GM12865 (cell line): Measurements from ENCODE around the gene TEX10.

Experiments
- DNase-seq: peaks from one replicate; pipeline ENCODE4 v3.0.0; 2010; ENCODE audit warnings: low read depth
- H3K4me3 ChIP-seq: 2 replicates; pipeline ENCODE4 v1.5.1; 2011; ENCODE audit warnings: mild to moderate bottlenecking, low read depth, low read length, control low read depth
- TF ChIP-seq, protein P1 (sequence below): IDR thresholded peaks from 2 replicates; pipeline ENCODE4 v1.5.1; 2011; ENCODE audit warnings: low read length, control low read depth, low read depth, inconsistent platforms; ENCODE audit not compliant: insufficient read depth; ENCODE audit errors: missing control alignments

The TEX10 gene

GRCh38 chr9:100317706-100318105, 35.0 kb downstream of the TEX10 start:
- no peak for DNase-seq
- no peak overlapping the region for H3K4me3 ChIP-seq
- TF ChIP-seq, protein P1, sequence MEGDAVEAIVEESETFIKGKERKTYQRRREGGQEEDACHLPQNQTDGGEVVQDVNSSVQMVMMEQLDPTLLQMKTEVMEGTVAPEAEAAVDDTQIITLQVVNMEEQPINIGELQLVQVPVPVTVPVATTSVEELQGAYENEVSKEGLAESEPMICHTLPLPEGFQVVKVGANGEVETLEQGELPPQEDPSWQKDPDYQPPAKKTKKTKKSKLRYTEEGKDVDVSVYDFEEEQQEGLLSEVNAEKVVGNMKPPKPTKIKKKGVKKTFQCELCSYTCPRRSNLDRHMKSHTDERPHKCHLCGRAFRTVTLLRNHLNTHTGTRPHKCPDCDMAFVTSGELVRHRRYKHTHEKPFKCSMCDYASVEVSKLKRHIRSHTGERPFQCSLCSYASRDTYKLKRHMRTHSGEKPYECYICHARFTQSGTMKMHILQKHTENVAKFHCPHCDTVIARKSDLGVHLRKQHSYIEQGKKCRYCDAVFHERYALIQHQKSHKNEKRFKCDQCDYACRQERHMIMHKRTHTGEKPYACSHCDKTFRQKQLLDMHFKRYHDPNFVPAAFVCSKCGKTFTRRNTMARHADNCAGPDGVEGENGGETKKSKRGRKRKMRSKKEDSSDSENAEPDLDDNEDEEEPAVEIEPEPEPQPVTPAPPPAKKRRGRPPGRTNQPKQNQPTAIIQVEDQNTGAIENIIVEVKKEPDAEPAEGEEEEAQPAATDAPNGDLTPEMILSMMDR = no peak

DNA sequence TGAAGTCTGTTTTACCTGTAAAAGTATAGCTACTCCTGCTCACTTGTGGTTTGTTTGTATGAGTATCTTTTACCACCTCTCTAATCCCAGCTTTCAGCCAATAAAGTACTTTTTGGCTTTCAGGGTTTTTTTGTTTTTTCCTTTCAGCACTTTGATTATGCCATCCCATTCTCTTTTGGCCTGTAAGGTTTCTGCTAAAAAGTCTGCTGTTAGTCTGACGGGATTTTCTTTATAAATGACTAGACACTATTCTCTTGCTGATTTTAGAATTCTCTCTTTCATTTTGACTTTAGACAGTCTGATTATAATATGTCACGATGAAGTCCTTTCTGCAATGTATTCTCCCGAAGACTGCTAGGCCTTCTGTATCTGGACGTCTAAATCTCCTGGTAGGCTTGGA, 37.2 kb downstream of the TEX10 start:
- DNase-seq = no peak
- no peak overlapping the region for H3K4me3 ChIP-seq
- TF ChIP-seq, protein P1 = no peak

DNA sequence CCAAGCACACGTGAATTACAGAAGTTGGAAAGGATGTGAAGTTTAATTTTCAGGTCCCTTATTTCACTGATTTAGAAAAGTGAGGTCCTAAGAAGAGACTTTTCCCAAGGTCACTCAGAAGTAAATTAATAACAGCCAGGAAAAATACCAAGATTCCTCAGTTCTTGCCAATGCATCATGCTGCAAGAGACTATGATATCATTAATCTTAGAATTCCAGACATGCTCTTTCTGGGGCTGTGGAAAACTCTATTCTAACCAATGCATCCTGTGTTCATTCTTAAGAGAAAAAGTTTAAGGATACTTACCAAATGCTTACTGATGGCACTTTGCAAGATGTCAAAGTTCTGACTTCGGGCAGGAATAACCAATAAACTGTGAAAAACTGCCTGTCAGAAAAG, 42.8 kb downstream of the TEX10 start:
- no peak for DNase-seq

DNA sequence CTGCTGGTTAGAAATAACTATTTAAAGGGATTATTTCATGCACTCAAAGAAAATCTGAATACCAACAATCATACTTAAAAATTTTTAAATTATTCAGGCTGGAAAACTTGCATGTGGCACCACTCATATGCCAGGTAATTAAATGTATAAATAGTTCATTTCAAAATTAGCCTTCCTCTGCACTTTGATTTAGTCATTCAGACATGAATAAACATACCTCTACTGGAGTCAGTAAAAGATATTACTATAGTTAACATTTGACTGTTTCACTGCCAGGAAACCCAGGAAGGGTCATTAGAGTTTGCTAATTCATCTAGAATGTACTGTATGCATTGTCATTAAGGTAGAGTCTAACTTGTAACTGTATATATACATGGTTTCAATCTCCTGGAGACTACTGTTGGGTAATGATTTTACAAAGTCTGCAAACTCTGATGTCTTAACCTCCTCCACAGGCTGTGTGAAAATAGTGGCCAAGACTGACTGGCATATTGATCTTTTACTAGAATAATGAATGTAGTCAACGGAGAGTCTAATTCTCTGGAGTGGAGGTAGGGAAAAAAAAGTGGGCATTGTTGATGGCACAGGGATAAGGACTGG, 43.7 kb downstream of the TEX10 start:
- H3K4me3 ChIP-seq = no peak overlapping the region
- TF ChIP-seq, protein P1 = no peak
- DNase-seq = no peak

More for the DNA sequence above, 42.8 kb downstream of the TEX10 start:
- TF ChIP-seq, protein P1 = no peak
- no peak overlapping the region for H3K4me3 ChIP-seq

GRCh38 chr9:100307080-100307479, 45.7 kb downstream of the TEX10 start:
- no peak for DNase-seq
- TF ChIP-seq, protein P1 = no peak
- no peak overlapping the region for H3K4me3 ChIP-seq

GRCh38 chr9:100306283-100306682, 46.5 kb downstream of the TEX10 start:
- no peak for DNase-seq
- TF ChIP-seq, protein P1 = no peak
- no peak overlapping the region for H3K4me3 ChIP-seq

GRCh38 chr9:100303747-100304146, 49.0 kb downstream of the TEX10 start:
- no peak for DNase-seq
- H3K4me3 ChIP-seq = no peak overlapping the region
- TF ChIP-seq, protein P1 = no peak
